ENCODE data around the gene KRTAP5-5.

DNA sequence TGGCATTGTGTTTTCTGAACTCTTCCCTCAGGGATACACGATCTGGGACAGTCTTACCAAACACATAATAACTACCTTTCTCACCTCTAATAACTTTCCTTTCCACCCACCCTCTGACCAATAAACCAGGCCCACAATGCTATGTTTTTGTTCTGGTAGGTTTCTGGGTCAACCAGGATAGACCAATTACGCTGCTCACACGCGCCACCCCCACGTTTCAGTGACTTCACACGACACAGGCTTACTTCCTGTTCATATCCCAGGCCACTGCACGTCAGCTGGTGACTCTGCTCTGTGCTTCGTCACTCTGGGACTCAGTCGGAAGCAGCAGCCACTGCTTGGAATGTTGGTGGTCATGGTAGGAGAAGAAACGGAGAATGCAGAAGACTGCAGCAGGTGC, 10.1 kb upstream of the KRTAP5-5 start:
- TF ChIP-seq, protein P1, sequence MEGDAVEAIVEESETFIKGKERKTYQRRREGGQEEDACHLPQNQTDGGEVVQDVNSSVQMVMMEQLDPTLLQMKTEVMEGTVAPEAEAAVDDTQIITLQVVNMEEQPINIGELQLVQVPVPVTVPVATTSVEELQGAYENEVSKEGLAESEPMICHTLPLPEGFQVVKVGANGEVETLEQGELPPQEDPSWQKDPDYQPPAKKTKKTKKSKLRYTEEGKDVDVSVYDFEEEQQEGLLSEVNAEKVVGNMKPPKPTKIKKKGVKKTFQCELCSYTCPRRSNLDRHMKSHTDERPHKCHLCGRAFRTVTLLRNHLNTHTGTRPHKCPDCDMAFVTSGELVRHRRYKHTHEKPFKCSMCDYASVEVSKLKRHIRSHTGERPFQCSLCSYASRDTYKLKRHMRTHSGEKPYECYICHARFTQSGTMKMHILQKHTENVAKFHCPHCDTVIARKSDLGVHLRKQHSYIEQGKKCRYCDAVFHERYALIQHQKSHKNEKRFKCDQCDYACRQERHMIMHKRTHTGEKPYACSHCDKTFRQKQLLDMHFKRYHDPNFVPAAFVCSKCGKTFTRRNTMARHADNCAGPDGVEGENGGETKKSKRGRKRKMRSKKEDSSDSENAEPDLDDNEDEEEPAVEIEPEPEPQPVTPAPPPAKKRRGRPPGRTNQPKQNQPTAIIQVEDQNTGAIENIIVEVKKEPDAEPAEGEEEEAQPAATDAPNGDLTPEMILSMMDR (IDR thresholded peaks at IDR 0.05) = no peak
- TF ChIP-seq POLR2A (IDR thresholded peaks at IDR 0.05) = no peak

All from right lobe of liver (tissue), 4 donors.